Stimulated activated CD4-positive, alpha-beta T cell treated with anti-CD3 and anti-CD28 coated beads, Interleukin-4, amount 100 ng/mL, for 24 hours (primary cell): ENCODE results near the gene ELMO3.

Source experiments
- DNase-seq: peaks from one replicate; pipeline ENCODE4 v3.0.0-alpha.2; 2020

The ELMO3 gene

DNA sequence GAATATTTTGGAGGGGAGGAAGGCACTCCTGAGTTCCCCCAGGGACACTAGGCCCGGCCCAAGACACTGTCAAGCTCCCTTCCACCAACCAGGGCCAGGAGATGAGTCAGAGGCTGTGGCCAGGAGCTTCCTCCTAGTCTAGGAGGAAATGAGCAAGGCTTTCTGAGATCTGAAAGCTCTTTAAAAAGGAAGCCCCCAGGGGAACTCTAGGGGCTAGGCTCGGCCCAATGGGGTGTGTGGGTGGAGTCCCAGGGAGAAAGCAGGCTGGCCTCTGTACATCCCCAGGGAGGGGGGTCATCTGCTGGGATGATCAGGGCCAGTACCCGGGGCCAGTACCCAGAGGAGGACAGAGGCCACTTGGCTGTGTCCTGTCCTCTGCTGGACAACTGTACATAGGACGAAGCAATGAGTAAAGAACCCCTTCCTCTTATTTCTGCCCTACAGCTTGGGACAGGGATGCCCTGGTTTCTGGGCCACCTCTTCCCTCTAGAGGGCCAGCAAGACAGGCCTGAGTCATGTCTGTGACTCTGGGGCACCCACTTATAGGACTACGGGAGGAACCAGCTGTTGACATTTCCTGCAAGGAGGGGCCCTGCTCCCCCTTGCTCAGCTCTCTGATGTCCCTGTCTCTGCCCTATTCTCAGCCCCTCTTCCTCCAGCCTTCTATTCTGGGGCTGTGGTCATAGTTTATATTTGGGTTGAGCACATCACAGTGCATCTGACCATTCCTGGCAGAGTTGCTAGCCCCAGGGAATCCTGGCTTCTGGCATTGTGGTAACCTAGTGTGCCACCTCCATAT is 45.7 kb downstream of the ELMO3 start:
- peak; percentile 83 for DNase-seq

DNA sequence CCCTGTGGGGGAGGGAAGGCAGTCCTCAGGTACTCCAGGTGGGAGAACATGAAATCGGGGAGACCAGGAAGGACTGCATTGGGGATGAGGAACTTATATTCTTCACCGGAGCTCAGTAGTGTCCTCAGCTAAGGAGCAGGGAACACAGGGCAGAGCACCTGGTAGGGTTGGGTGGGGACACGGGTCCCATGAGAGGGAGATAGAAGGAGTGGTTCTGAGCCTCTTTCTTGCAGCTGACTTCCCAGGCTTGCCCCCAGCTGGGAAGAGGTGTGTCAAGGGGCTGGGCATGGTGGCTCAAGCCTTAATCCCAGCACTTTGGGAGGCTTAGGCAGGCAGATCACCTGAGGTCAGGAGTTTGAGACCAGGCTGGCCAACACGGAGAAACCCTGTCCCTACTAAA is 46.3 kb downstream of the ELMO3 start:
- DNase-seq: no peak

DNA sequence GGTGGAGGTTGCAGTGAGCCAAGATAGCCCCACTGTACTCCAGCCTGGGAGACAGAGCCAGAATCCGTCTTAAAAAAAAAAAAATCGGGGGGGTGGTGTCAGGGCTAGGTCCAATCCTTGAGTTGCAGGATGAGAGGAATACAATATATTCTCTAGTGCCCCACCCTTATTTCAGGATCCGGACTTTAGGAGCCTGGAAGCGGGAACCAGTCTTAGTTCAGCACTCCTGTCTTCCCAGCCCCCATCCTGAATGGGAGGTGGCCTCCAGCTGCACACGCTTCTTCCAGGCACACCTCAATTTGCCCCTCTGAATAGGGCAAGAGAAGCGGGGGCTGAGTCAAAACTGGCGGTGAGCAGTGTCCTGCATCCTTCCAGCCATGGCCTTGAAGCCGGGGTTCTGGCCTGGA is 46.7 kb downstream of the ELMO3 start:
- no peak for DNase-seq

DNA sequence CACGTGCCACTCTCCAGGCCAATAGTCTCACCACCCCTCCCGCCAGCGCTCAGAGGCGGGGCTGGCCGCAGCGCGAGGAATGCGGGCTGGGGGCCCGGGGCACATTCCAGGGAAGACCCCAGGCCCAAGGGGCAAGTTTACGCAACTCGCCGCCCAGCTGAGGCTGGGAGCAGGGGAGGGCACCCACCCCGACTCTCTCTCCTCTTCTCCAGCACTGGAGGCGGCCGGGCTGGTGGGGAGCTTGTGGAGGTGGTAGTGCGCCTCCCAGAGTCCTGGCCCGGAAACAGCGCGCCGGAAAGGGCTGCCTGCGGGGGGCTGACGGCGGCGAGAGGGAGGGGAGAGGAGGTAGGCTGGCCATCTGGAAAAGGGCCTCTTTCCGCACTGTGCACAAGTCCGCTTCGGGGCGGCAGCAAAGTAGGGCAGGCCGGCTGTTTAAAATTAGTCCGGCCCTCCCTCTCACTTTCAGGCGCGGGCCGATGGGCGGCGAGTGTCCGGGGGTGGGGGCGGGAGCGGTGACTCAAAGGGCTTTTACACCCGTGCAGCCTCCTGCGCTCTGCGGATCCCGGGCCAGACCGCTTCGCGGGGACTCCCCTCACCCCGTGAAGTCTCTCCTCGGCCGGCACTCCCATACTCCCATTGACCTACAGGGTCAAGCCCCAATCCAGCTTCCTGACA is 47.3 kb downstream of the ELMO3 start:
- peak; percentile 38 for DNase-seq

DNA sequence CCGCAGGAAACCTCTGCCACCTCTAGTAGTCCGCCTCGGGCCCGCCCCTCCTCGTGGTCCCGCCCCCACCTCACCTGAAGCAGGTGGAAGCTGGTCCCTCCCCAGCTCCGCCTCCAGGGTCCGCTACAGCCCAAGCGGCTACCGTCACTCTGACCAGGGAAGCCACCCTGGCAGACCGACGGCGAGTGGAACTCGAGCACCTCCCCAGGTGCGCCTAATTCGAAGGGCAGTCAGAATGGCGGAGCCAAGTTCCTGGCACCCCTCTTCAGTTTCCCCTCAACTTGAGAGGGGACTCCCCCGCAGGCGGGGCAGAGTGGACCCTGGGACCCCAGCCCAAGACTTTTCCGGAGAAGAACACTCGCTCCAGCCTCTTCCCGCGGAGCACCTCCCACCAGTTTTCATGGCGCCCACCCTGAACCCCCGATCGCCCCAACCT is 47.8 kb downstream of the ELMO3 start:
- DNase-seq: no peak

DNA sequence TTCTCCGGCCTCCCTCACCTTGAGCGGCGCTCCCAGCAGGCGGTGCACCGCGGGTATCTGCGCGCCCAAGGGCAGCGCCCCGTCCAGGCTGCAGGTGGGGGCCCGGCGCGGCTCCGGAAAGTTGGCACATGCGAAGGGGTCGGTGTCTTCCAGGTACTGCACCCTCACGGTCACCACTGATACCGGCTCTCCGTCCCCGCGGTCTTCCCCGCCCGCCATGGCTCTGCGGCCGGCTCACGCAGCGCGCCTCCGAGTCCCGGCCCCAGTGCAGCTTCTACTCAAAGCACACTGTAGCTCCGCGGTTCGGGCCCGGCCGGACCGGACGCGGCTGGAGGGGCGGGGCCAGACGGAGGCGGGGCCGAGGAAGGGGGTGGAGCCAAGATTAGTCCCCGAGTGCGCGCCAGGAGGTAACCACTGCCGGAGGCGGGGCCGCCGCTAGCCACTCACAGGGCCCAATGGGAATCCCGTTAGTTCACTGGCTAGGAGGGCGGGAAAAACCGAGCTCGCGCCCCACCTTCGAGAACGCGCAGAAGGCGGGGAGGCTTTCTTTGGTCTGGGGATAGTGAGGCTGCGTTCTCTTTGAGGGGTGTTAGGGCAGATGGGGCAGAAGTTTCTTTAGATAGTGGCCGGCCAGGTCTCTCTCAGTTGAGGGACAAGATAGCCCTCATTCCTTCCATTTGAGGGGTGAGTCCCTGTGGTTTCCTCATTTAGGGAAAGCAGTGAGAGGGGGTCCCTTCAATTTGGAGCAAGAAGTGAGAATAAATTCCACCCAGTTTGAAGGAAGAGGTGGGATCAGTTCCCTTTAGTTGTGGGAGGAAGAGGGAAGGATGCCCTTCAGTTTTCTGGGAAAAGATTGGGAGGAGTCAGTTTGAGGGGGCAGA is 48.5 kb downstream of the ELMO3 start, which contains the start of gene FHOD1:
Gene FHOD1 (minus strand): TSS at position 290 of the 881 bp plus-strand sequence. CDS start 71 bp downstream, at position 219.
- peak; percentile 97 for DNase-seq

DNA sequence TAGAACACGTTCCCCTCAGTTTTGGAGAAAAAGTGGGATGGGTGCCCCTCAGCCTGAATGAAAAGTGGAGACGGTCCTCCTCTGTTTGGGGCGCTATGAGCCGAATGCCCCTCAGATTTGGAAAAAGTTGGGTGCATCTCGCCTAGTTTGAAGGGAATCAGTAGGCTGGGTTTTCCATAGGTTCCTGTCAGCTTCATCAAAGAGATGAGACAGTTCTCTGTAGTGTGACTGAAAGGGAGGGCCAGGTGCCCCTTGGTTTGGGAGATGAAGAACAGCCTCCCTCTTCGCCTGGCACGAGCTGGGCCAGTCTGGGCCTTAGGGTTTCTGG is 49.1 kb downstream of the ELMO3 start:
- DNase-seq: no peak

DNA sequence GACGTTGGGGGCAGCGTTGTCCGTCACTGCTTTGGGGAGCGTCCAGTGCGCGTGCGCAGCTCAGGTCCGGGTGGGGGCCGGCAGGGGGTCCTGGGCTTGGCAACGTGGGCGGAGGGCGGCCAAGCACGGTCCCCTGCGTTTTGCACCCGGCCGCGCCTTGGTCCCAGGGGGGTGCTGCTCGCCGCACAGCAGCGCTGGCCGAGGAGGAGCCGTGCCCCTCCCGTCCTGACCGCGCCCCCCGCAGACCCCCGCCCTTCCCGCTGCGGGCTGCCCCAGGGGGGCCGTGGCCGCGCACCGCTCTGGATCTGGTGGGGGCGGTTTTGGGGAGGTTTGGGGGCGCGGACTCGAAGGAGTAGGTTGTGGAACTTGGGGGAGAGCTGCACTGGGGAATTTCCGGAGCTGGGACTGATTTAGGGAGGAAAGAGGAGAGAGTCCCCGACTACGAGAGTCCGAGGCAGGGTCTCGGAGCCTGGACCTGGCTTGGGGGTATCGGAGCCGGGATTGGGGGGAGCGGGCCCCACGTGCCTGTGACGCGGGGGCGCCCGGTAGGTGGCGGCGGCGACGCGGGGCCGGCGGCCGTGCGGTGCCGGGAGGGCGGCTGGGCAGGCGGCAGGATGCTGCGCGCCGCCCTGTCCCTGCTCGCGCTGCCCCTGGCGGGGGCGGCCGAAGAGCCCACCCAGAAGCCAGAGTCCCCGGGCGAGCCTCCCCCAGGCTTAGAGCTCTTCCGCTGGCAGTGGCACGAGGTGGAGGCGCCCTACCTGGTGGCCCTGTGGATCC is 49.7 kb downstream of the ELMO3 start, which contains the start of gene SLC9A5:
Gene SLC9A5 (plus strand): TSS at position 579 of the 777 bp plus-strand sequence. CDS start 36 bp downstream, at position 615.
- DNase-seq: no peak

DNA sequence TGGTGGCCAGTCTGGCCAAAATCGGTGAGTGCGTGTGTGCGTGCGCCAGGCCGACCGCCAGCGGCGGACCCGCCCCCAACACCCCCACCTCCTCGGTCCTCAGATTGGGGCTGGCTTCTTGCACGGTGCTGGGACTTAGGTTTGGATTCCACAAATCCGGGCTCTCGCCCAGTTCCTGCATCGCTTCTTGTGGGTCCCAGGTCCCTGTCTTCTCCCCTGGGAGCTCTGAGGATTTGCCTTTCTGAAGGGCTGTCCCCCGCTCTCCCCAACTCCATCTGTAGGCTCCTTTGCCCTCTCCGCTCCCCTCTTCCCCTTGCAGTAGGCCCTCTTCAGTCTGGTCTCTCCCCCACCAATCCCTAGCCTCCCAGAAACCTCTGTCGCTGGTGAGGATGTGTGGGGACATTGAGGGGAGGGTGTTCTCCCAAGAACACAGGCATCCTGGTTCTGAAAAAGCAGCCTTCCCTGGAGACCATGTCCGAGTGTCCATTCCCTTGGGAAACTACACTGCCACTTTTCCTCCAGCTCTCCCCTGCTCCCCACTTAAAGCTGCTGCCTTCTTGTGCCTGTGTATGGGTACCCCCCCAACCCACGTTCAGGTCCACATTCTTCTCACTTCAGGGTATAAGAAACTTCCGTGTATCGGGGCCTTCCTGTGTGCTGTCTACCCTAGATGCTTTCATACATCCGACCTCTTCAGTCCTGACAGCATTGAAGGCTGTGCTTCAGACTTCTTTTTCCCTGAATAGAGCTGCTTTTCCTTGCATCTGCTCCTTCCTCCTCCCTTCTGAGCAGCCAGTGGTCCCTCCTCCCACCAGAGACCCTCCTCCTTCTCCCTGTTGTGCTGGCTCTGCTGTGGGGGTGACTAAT is 50.5 kb downstream of the ELMO3 start:
- no peak for DNase-seq

DNA sequence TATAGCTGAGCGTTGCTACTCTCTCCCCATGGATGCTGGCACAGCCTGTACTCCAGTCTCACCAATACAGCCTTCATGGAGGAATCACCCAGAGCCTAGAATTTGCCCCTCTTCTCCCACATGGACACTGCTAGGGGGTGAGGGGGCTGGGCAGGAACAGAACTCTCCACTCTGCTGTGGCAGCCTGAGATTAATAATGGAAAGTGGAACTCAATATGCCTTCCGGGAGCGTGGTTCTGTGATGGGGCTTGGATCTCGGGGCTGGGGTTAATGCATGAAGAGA is 51.1 kb downstream of the ELMO3 start:
- DNase-seq: no peak

DNA sequence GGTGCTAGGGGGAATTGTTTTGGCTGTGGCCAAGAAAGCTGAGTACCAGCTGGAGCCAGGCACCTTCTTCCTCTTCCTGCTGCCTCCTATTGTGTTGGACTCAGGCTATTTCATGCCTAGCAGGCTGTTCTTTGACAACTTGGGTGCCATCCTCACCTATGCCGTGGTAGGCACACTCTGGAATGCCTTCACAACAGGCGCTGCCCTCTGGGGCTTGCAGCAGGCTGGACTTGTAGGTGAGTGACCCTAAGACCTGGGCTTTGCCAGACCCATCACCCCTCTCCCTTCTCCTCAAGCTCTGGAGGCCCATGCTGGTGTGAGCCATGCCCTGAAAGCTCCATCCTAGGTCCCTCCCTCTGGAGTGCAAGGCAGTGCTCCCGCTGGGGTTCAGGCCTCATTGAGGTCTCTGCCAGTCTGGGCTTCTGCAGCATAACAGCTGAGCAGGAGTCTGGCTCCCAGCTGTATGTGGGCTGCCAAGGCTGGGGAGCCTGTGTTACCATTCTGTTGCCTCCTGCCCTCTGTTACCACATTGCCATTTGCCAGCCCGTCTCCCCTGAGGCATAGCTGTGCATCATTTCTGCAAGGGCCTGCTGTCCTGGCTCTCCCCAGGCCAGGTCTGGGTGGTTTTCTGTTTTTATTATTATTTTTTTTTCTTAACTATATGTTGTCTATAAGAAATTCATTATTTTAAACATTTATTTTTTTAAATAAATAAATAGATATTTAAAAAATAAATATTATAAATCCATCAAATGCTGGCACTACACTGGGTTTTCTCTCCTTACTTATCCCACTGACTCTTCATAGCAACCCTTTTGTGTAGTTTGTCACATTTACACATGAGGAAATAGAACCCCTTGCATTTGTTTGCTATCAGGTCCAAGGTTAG is 53.9 kb downstream of the ELMO3 start:
- no peak for DNase-seq
